Superior temporal gyrus (tissue), 1 donor: ENCODE measurements around the gene ADCY6.

Experiments used
- DNase-seq: peaks from one replicate; pipeline ENCODE4 v3.0.0-alpha.2; 2016; ENCODE audit errors: extremely low spot score

ADCY6 gene

DNA sequence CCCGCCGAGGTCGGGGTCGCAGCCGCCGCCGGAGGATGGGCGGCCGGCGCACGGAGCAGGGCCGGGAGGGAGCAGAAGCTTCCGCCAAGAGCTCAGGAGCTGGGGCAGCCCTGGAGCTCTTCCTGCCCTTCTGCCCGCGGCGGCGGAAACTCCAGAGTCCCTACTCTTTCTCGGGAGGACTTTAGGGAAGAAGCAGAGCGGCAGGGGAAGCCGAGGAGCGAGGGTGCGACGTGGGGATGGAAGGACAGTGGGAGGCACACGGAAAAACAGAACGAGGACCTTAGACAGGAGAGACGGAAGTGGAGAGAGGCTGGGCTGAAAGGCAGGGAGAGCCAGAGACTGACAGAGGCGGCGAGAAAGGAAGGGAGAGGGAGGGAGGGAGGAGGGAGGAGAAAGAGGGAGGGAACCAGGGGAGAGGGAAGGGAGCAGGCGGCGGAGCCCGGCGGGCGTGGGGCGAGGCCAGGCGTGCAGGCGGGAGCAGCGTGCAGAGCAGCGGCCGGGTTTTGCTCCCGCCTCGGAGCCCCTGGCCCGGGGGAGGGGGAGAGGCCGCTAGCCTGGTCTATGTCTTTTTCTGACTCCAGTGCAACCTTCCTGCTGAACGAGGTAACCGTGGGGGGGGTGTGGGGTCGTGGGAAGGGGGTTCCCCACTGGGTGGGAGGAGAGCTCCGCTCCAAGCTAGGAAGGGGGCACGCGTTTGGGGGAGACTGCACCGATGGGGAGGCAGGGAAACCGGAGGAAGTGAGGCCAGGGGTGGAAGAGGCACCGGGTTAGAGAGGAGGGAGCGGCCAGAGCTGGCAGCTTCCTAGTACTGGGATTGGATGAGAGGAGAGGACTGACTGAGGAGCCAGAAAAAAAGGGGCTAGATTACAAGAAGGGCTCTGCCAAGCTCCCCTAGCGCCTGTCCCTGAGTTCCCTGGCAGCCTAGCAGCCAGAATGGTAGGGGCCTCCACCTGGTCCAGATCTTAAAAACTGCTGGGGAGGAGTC, 26.5 kb upstream of the ADCY6 start:
- peak; percentile 52 for DNase-seq

GRCh38 chr12:48814262-48815125, 25.6 kb upstream of the ADCY6 start:
- DNase-seq, result peak; percentile 50

- DNase-seq, result no peak
These were observed 24.8 kb upstream of the ADCY6 start for GRCh38 chr12:48813465-48814261.

- DNase-seq, result no peak
These were observed 23.5 kb upstream of the ADCY6 start for GRCh38 chr12:48812389-48812788.

DNA sequence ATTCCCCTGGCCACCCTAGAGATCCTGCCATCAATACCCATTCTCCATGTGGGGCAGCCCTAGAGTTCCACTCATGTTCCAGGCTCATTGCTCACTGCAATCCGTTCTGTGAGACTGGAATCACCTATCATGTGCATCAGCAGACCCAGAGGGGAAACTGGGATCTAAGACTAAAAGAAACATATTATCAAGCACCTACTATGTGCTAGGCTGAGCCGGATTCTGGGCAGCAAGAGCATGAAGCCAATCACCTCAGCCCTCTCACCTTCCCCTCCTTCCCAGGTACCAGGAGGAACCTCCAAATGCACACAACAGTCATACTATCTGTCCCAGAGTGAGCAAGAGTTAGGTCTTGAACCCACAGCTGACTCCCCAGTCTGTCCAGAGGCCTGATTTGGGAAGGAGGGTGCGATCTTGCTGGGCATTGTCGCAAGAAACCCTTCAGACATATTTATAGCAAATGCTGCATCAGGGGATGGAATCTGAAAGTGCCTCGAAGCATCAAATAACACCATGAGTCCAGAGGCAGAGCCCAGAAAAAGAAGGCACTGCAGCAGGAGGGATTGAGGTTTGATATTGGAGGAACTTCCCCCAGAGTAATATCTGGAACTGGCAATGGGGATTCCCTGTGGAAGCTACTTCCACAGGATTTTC, 22.7 kb upstream of the ADCY6 start:
- DNase-seq, result no peak

GRCh38 chr12:48810903-48811431, 22.1 kb upstream of the ADCY6 start:
- DNase-seq, result no peak

- no peak for DNase-seq
These were observed 19.1 kb upstream of the ADCY6 start for GRCh38 chr12:48807981-48808380.

DNA sequence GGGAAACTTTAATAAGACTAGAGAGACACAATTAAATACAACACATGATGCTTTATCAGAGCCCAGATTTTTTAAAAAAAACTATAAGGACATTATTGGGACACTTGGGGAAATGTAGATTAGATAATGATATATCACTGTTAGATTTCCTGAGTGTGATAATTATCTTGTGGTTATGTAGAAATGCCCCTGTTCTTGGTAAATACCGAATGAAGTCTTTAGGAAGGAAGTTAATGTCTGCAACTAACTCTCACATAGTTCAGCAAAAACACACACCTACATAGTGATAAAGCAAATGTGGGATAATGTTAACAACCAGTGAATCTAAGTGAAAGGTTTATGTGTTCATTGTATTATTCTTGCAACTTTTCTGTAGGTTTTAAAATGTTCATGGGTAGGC, 14.8 kb upstream of the ADCY6 start:
- DNase-seq, result no peak

DNA sequence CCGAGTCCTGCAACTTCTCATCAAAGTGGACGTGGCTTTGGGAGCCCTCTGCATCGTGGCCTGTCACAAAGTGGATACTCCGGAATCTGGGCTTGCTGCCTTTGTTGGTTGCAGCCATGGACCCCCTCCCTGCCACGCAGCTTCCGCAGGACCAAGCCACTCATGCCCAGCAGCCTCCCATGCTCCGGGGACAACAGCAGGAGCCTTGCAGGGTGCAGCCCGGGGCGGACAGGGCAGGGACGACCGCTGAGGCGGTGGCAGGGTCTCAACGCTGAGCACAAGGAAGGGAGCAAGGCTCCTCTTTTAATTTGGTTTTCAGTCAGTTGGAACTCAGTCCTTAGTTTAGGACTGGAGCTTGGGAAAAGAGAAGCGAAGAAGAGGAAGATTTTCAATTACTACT, 12.1 kb upstream of the ADCY6 start:
- no peak for DNase-seq

- DNase-seq, result no peak
These were observed 11.6 kb upstream of the ADCY6 start for GRCh38 chr12:48800457-48800856.

- DNase-seq, result no peak
These were observed 8.1 kb upstream of the ADCY6 start for GRCh38 chr12:48796976-48797375.

GRCh38 chr12:48795550-48796455, 6.9 kb upstream of the ADCY6 start:
- DNase-seq, result peak; percentile 94

GRCh38 chr12:48794870-48795269, 6.0 kb upstream of the ADCY6 start:
- DNase-seq, result no peak

DNA sequence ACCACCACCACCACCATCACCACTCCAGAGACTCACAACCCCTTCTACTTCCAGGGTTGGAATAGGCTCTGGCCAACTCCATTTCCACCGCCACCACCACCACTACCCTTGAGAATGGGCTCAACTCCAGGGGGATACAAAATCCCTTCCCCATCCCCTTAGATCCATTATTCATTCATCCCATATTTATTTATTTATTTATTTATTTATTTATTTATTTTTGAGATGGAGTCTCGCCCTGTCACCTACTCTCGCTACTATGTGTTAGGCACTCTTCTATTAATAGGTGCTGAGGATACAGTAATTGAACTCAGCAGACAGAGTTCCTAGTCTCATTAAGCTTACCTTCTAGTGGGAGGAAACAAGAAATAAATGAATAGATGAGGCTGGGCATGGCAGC, 4.8 kb upstream of the ADCY6 start:
- DNase-seq, result no peak

DNA sequence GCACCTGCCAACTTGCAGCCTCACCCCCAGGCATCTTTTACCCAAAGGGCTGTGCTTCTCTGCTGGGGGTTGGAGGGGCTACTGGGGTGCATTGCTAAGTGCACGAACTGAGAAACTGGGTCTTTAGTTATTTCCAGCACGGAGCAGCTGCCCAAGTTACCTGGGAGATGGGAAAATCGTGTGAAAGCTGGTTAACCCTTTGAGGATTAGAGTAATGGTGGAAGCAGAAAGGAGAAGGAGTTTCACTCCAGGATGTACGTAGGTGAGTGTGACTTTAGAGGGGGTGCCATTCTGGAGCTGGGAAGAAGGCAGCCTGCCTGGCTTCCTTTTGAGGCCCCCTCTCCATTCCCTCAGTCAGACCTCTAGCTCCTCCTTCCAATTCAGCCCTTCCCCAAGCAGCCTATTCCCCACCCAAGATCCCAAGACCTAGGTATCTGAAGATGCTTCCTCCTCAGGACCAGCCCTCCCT, 1.0 kb upstream of the ADCY6 start:
- no peak for DNase-seq

GRCh38 chr12:48788524-48788853, 400 bp downstream of the ADCY6 start:
- no peak for DNase-seq

- no peak for DNase-seq
These were observed 932 bp downstream of the ADCY6 start for GRCh38 chr12:48787791-48788523.

DNA sequence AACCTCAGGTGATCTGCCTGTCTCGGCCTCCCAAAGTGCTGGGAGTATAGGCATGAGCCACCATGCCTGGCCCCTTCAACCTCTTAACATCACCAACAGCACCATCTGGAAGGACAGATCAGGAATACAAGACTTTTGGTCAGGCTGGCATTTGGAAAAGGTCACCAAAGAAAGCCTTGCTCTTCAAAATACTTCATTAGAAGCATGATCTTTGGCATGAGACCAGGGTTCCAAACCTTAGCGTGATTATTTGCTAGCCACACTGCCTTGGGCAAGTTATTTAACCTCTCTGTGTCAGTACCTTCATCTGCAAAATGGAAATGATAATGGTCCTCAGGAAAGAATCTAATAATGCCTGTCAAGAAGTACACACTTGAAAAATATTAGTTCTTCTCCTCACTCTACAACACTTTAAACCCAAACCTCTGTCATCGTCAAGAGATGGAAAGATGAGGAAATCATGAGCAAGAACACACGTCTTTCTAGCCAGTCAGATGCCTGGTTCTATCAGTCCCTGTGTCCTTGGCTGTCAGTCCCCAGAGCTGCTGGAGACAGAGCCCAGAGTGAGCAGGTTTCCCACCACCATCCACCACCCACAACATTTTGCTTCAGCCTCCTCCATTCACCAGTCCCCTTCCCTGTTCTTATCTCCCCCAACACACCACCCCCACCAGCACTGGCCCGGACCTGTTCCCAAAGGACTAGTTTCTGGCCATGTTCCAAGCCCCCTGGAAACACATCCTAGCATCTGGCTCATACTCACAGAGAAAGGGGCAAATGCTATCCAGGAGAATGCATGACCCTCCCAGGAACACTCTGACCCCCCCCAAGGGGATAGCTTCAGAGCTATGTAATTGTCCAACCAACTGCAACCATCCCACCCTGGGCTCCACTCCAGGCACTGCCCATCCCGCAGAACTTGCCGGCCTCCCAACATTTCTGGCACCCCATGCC, 2.0 kb downstream of the ADCY6 start:
- no peak for DNase-seq
